ENCODE results near the gene ATF7IP2. TPM values are rescaled to one million over a fixed set of nuclear protein-coding genes. Genes with fewer than 3 reads are reported as not detected.
"Not testable (repeated sequence)": the region's sequence is repeated elsewhere in the genome, so short reads cannot be mapped to it uniquely, and the experiment has no call there.

ATF7IP2 gene
- total and polyA plus RNA-seq, 2 experiments from 2014 or later = 1.1 to 1.3 TPM

DNA sequence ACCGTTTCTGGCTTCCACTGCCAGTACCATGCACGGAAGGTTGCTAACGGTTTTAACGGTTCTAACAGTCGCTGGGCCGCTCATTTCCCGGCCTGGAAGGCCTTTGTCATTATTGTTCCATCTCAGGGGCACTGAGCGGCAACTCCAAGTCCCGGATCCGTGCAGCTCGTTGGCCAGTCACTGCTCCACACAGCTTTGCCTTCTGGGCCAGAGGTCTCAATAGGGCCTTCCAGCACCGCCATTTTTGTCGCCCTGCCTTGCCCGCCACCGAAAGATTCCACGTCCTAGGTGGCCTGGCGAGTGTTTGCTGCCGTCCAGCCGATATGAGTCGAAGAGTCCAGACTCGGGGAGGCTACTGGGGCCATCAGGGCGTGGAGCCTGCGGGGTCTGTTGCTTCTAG lies 30.3 kb upstream of the ATF7IP2 start:
- 52 to 53% methylated on average over 23 of the region's 23 CpGs for WGBS, 2 experiments (ENCODE audit: low coverage in 1 of 2, low lambda C conversion rate in 2 of 2, missing lambda C conversion rate in 2 of 2)
- no peak overlapping the region for H2AFZ ChIP-seq
- no peak overlapping the region for H3K4me2 ChIP-seq (ENCODE audit: unreplicated experiment)
- no peak for DNase-seq
- H3F3A ChIP-seq (ENCODE audit: insufficient read depth) = no peaks in the 10 kb centered on the region
- H3K27ac ChIP-seq = no peak overlapping the region
- no peaks in the 10 kb centered on the region for H3K9me2 ChIP-seq (ENCODE audit: insufficient read depth)
- in situ Hi-C loops (cut with MboI) = no loop called here
- H3K4me3 ChIP-seq = no peak overlapping the region
- no peak overlapping the region for H3K9ac ChIP-seq
- no peak for TF ChIP-seq EZH2phosphoT487 (IDR thresholded peaks at IDR 0.05; ENCODE audit: insufficient read depth, low read depth)
- TF ChIP-seq EZH2 (IDR thresholded peaks at IDR 0.05; ENCODE audit: insufficient read depth, poor library complexity, severe bottlenecking) = no peak
- H3K9me3 ChIP-seq (ENCODE audit: low read depth) = no peaks in the 10 kb centered on the region
- no peaks in the 10 kb centered on the region for H3K27me3 ChIP-seq (replicated peaks; ENCODE audit: insufficient read depth)
- H3K36me3 ChIP-seq (ENCODE audit: low read depth) = no peaks in the 10 kb centered on the region
- no peaks in the 10 kb centered on the region for H3K4me1 ChIP-seq (ENCODE audit: insufficient read depth)
- no peaks in the 10 kb centered on the region for H4K20me1 ChIP-seq (ENCODE audit: insufficient read depth)
- H3K79me2 ChIP-seq (ENCODE audit: insufficient read depth) = no peaks in the 10 kb centered on the region

- Histone ChIP-seq H3F3A (ENCODE audit: insufficient read depth) (no peaks in the 10 kb centered on the region), H3K79me2 (ENCODE audit: insufficient read depth) (no peaks in the 10 kb centered on the region), H3K27ac (no peak overlapping the region), H3K9ac (no peak overlapping the region), H3K36me3 (ENCODE audit: low read depth) (no peaks in the 10 kb centered on the region), H4K20me1 (ENCODE audit: insufficient read depth) (no peaks in the 10 kb centered on the region), H3K9me2 (ENCODE audit: insufficient read depth) (no peaks in the 10 kb centered on the region), H3K4me1 (ENCODE audit: insufficient read depth) (no peaks in the 10 kb centered on the region), H3K4me2 (ENCODE audit: unreplicated experiment) (no peak overlapping the region), H3K4me3 (no peak overlapping the region), H3K9me3 (ENCODE audit: low read depth) (no peaks in the 10 kb centered on the region), H3K27me3 (replicated peaks; ENCODE audit: insufficient read depth) (no peaks in the 10 kb centered on the region), H2AFZ (no peak overlapping the region)
- 28 to 34% methylated on average over 11 of the region's 11 CpGs for WGBS, 2 experiments (ENCODE audit: low coverage in 1 of 2, low lambda C conversion rate in 2 of 2, missing lambda C conversion rate in 2 of 2)
- no peak for DNase-seq
- in situ Hi-C loops (cut with MboI) = no loop called here
- TF ChIP-seq EZH2phosphoT487 (IDR thresholded peaks at IDR 0.05; ENCODE audit: insufficient read depth, low read depth) (no peak), EZH2 (IDR thresholded peaks at IDR 0.05; ENCODE audit: insufficient read depth, poor library complexity, severe bottlenecking) (no peak)
Observed at GRCh38 chr16:10356870-10357842, 28.7 kb upstream of the ATF7IP2 start.

DNA sequence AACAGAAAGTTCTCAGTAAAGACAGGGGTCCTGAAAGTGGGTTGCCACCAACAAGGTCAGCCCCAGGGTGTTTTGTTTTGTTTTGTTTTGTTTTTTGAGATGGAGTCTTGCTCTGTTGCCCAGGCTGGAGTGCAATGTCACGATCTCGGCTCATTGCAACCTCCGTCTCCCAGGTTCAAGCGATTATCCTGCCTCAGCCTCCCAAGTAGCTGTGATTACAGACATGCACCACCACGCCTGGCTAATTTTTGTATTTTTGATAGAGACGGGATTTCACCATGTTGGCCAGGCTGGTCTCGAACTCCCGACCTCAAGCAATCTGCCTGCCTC lies 24.1 kb upstream of the ATF7IP2 start:
- H2AFZ ChIP-seq; H3K9ac ChIP-seq; H4K20me1 ChIP-seq (ENCODE audit: insufficient read depth); H3K27me3 ChIP-seq (replicated peaks; ENCODE audit: insufficient read depth); H3K4me3 ChIP-seq; DNase-seq; H3F3A ChIP-seq (ENCODE audit: insufficient read depth); in situ Hi-C loops (cut with MboI); H3K36me3 ChIP-seq (ENCODE audit: low read depth); H3K9me2 ChIP-seq (ENCODE audit: insufficient read depth); H3K27ac ChIP-seq; H3K79me2 ChIP-seq (ENCODE audit: insufficient read depth); H3K4me1 ChIP-seq (ENCODE audit: insufficient read depth); H3K4me2 ChIP-seq (ENCODE audit: unreplicated experiment); H3K9me3 ChIP-seq (ENCODE audit: low read depth): not testable (repeated sequence)
- 44 to 60% methylated on average over 7 to 8 of the region's 8 CpGs for WGBS, 2 experiments (ENCODE audit: low coverage in 1 of 2, low lambda C conversion rate in 2 of 2, missing lambda C conversion rate in 2 of 2)

DNA sequence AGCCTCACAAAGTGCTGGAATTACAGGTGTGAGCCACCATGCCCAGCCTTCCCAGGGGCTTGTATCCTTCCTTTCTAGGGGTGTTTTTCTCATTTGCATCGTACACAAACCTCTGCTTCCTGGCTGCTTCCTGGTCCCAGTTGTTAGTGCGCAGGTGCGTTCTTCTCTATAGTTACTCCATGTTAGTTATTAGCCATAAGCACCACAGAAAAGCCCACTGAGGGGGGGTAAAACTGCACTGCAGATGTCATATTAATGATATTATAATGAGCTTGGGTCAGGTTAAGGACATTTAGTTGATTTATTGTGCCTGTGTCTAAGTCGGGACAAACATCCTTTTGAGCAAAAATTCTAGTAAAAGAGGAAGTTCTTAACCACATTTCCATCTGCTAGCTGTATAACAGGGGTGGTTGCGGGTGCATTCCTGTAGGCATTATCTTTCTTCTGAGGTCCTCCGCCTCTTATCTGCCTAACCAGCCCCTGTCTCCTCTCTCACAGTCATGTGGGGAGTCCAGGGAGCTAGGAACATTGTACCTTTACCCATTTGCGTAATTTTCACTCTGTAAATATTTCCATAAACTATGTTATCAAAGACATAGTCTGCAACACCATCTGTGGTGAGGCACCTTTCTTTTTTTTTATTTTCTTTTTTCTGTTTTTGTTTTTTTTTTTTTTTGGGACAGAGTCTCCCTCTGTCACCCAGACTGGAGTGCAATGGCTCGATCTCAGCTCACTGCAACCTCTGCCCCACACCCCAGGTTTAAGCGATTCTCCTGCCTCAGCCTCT lies 23.6 kb upstream of the ATF7IP2 start:
- Histone ChIP-seq H3K79me2 (ENCODE audit: insufficient read depth) (no peaks in the 10 kb centered on the region), H3K27ac (no peak overlapping the region), H4K20me1 (ENCODE audit: insufficient read depth) (no peaks in the 10 kb centered on the region), H3K4me2 (ENCODE audit: unreplicated experiment) (no peak overlapping the region), H3F3A (ENCODE audit: insufficient read depth) (no peaks in the 10 kb centered on the region), H3K4me3 (no peak overlapping the region), H3K9ac (no peak overlapping the region), H3K4me1 (ENCODE audit: insufficient read depth) (no peaks in the 10 kb centered on the region), H3K9me2 (ENCODE audit: insufficient read depth) (no peaks in the 10 kb centered on the region), H3K9me3 (ENCODE audit: low read depth) (no peaks in the 10 kb centered on the region), H2AFZ (no peak overlapping the region), H3K36me3 (ENCODE audit: low read depth) (no peaks in the 10 kb centered on the region), H3K27me3 (replicated peaks; ENCODE audit: insufficient read depth) (no peaks in the 10 kb centered on the region)
- TF ChIP-seq EZH2 (IDR thresholded peaks at IDR 0.05; ENCODE audit: insufficient read depth, poor library complexity, severe bottlenecking) = no peak
- no peak for TF ChIP-seq EZH2phosphoT487 (IDR thresholded peaks at IDR 0.05; ENCODE audit: insufficient read depth, low read depth)
- whole genome bisulfite sequencing, 2 experiments (ENCODE audit: low coverage in 1 of 2, low lambda C conversion rate in 2 of 2, missing lambda C conversion rate in 2 of 2) = 38 to 45% methylated on average over 9 of the region's 9 CpGs
- in situ Hi-C loops (cut with MboI) = no loop called here
- DNase-seq = no peak

GRCh38 chr16:10362864-10363197 lies 23.0 kb upstream of the ATF7IP2 start:
- H3K4me3 ChIP-seq; H3F3A ChIP-seq (ENCODE audit: insufficient read depth); H3K4me1 ChIP-seq (ENCODE audit: insufficient read depth); DNase-seq; H3K27me3 ChIP-seq (replicated peaks; ENCODE audit: insufficient read depth); H3K9me2 ChIP-seq (ENCODE audit: insufficient read depth); in situ Hi-C loops (cut with MboI); H2AFZ ChIP-seq; H3K9ac ChIP-seq; H3K79me2 ChIP-seq (ENCODE audit: insufficient read depth); H3K27ac ChIP-seq; H3K36me3 ChIP-seq (ENCODE audit: low read depth); H4K20me1 ChIP-seq (ENCODE audit: insufficient read depth); H3K9me3 ChIP-seq (ENCODE audit: low read depth); H3K4me2 ChIP-seq (ENCODE audit: unreplicated experiment): not testable (repeated sequence)
- WGBS, 2 experiments (ENCODE audit: low coverage in 1 of 2, low lambda C conversion rate in 2 of 2, missing lambda C conversion rate in 2 of 2) = 37 to 38% methylated on average over 4 of the region's 4 CpGs

DNA sequence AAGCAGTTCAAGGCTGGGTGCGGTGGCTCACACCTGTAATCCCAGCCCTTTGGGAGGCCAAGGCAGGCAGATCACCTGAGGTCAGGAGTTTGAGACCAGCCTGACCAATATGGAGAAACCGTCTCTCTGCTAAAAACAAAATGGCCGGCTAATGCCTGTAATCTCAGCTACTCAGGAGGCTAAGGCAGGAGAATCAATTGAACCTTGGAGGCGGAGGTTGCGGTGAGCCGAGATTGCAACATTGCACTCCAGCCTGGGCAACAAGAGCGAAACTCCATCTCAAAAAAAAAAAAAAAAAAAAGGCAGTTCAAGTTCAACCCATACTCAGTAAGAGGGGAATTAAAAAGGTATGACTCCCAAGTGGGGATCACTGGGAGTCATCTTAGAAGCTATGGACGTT lies 19.2 kb upstream of the ATF7IP2 start:
- H3K4me3 ChIP-seq; H3K27me3 ChIP-seq (replicated peaks; ENCODE audit: insufficient read depth); H3K4me1 ChIP-seq (ENCODE audit: insufficient read depth); in situ Hi-C loops (cut with MboI); H3K9ac ChIP-seq; H3K36me3 ChIP-seq (ENCODE audit: low read depth); H2AFZ ChIP-seq; H3K27ac ChIP-seq; H3K4me2 ChIP-seq (ENCODE audit: unreplicated experiment); H3K79me2 ChIP-seq (ENCODE audit: insufficient read depth); H3F3A ChIP-seq (ENCODE audit: insufficient read depth); DNase-seq; H3K9me3 ChIP-seq (ENCODE audit: low read depth); H3K9me2 ChIP-seq (ENCODE audit: insufficient read depth); H4K20me1 ChIP-seq (ENCODE audit: insufficient read depth): not testable (repeated sequence)
- 70 to 76% methylated on average over 7 to 8 of the region's 8 CpGs for WGBS, 2 experiments (ENCODE audit: low coverage in 1 of 2, low lambda C conversion rate in 2 of 2, missing lambda C conversion rate in 2 of 2)

Data from GM23248 (cell line).